PFSK-1 (cell line): Measurements from ENCODE around the gene FANCC.

Experiments used
- FOXP2 ChIP-seq: optimal IDR thresholded peaks from 2 replicates; pipeline ENCODE3; 2011; ENCODE audit warnings: borderline replicate concordance, control low read depth, inconsistent platforms; ENCODE audit not compliant: insufficient read depth; ENCODE audit errors: extremely low read length, extremely low read depth
- POLR2AphosphoS5 ChIP-seq: IDR thresholded peaks from 2 replicates; pipeline ENCODE4 v1.6.1; 2012; ENCODE audit warnings: low read depth, mild to moderate bottlenecking, control low read depth, low read length, moderate library complexity
- SIN3A ChIP-seq: IDR thresholded peaks from 2 replicates; pipeline ENCODE4 v1.6.1; 2012; ENCODE audit warnings: mild to moderate bottlenecking, low read length, moderate library complexity, borderline replicate concordance; ENCODE audit not compliant: insufficient read depth
- TAF1 ChIP-seq: IDR thresholded peaks from 2 replicates; pipeline ENCODE4 v1.6.1; 2012; ENCODE audit warnings: low read length, control low read depth, borderline replicate concordance; ENCODE audit not compliant: insufficient read depth
- TF ChIP-seq, protein P1 (sequence below), 2 experiments: IDR thresholded peaks; 2 replicates each; pipeline versions ENCODE4 v1.6.1 to v1.8.0; 2011 to 2012; ENCODE audit warnings: low read depth in 2 of 2, low read length in 2 of 2, control low read depth in 1 of 2, inconsistent platforms in 1 of 2, mild to moderate bottlenecking in 1 of 2, moderate library complexity in 1 of 2; ENCODE audit not compliant: insufficient read depth in 1 of 2

Gene FANCC

DNA sequence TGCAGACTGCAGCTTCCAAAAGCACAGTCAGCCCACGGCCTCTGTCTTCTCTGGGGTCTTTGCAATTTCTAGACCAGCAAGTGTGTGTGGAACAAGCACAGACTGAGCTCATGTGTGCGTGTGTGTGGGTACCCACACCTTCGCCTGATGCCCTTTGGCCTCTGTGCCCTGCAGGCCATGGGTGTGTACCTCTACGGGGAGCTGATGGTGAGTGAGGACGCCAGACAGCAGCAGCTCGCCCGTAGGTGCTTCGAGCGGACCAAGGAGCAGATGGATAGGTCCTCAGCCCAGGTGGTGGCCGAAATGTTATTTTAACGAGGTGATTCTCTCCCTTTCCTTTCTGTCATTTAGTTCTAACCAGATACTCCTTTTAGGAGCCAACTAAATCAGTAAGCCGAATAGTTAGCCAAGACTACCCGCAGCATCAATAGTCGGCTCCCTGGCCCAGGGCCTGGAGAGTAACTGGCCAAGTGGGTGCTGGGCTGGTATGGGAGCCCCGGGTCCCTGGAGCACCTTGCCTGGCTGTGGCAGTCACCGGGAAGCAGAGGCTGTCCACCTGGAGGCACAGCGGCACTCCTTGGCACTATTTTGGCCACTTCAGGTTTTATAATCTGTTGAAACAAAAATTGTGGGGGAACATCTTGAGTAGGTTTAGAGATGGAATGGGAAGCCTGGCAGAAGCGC lies 235.0 kb downstream of the FANCC start:
- TF ChIP-seq TAF1 (no peak), SIN3A (no peak), FOXP2 (no peak), POLR2AphosphoS5 (no peak)
- TF ChIP-seq, protein P1, sequence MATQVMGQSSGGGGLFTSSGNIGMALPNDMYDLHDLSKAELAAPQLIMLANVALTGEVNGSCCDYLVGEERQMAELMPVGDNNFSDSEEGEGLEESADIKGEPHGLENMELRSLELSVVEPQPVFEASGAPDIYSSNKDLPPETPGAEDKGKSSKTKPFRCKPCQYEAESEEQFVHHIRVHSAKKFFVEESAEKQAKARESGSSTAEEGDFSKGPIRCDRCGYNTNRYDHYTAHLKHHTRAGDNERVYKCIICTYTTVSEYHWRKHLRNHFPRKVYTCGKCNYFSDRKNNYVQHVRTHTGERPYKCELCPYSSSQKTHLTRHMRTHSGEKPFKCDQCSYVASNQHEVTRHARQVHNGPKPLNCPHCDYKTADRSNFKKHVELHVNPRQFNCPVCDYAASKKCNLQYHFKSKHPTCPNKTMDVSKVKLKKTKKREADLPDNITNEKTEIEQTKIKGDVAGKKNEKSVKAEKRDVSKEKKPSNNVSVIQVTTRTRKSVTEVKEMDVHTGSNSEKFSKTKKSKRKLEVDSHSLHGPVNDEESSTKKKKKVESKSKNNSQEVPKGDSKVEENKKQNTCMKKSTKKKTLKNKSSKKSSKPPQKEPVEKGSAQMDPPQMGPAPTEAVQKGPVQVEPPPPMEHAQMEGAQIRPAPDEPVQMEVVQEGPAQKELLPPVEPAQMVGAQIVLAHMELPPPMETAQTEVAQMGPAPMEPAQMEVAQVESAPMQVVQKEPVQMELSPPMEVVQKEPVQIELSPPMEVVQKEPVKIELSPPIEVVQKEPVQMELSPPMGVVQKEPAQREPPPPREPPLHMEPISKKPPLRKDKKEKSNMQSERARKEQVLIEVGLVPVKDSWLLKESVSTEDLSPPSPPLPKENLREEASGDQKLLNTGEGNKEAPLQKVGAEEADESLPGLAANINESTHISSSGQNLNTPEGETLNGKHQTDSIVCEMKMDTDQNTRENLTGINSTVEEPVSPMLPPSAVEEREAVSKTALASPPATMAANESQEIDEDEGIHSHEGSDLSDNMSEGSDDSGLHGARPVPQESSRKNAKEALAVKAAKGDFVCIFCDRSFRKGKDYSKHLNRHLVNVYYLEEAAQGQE (IDR thresholded peaks at IDR 0.05; ENCODE audit: insufficient read depth in 1 of 2, low read depth in 2 of 2, low read length in 2 of 2), result no peak

DNA sequence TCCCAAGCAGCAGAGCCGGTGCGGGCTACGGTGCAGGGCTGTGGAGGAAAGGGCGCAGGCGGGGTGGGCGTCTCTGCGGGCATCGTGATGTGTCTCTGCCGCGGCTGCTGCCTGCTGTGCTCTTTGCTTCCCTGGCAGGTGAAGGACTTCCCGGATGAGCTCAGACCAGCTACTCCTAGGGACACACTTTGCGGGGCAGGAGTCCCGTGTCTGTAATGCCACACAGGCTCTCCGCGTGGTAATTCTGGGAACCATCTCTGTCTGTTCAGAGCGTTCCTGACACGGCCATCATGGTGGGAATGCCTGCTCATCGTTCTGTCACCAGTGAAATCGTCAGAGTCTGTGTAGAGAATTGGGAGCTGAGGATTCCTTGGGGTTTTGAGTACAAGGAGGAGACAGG lies 235.5 kb downstream of the FANCC start:
- TF ChIP-seq TAF1, result no peak
- TF ChIP-seq SIN3A, result no peak
- TF ChIP-seq, protein P1 (IDR thresholded peaks at IDR 0.05; ENCODE audit: insufficient read depth in 1 of 2, low read depth in 2 of 2, low read length in 2 of 2), result no peak
- TF ChIP-seq FOXP2, result no peak
- TF ChIP-seq POLR2AphosphoS5, result no peak

DNA sequence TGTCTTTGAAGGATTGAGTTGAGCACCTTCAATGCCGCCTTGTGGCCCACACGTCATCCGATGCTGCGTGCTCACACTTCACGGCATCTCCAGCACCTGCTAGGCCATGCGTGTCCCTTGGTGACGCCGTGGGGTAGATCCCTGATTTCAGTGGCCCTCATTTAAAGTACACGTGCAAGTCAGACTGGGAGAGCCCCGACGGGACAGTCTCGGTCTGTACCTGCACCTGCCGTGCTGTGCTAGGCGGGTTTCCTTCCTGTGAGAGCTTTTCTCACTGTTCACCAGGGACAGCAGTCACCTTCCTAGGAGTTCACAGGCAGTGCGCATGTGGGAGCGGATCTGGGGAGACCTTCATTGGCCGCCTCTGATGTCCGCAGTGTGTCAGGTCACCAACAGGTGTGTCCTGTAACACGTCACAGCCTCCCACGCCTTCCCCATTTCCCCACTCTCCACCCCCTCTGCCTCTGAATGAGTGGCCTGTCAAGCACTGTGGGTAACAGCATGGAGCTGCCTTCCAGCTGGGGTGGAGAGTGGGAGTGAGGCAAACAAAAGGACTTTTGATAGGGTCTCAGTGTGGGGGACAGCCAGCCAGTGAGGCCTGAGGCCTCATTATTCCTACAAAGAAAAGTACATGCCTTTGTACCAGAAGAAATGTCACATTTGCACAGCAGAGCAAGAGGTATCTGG lies 236.4 kb downstream of the FANCC start:
- TF ChIP-seq FOXP2 (no peak), POLR2AphosphoS5 (no peak), SIN3A (no peak), TAF1 (no peak)
- TF ChIP-seq, protein P1 (IDR thresholded peaks at IDR 0.05; ENCODE audit: insufficient read depth in 1 of 2, low read depth in 2 of 2, low read length in 2 of 2), result no peak

DNA sequence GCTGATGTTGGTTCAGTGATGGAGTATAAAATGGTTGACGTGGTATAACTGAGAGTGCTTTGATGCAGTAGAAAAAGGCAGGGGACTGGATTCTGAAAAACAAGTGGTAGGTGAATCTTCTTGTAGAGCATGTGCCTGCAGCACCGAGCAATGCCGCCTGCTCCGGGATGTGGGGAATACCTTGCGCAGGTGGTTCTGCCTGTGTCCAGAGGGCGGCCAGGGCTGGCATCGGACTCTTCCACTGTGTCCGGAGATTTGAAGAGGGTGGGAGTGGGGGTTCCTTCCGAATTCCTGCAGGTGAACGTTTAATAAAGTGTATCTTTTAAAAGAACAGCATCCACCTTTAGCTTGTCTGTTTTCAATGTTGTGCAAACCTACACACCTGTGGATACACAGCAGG lies 238.0 kb downstream of the FANCC start:
- TF ChIP-seq TAF1, result no peak
- TF ChIP-seq FOXP2, result no peak
- TF ChIP-seq POLR2AphosphoS5, result no peak
- no peak for TF ChIP-seq SIN3A
- TF ChIP-seq, protein P1 (IDR thresholded peaks at IDR 0.05; ENCODE audit: insufficient read depth in 1 of 2, low read depth in 2 of 2, low read length in 2 of 2), result no peak

DNA sequence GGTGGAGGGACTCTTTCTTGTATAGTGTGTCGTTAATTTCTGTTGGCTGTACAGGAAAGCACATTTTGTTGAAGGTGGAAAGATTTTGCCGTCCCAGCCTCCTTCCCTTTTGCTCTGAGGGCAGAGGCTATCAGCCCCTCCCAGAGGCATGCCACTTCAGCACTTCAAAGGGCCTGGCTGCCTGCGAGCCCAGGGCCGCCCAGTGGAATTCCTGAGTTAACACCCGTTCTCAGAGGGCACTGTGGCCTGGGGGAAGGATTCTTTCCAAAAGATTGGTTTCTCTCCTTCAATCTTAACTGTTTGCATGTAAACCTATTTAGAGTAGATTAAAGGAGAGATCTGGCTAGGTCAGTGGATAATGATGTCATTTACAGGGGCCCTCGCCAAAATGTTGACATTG lies 238.6 kb downstream of the FANCC start:
- TF ChIP-seq FOXP2 (no peak), TAF1 (no peak)
- TF ChIP-seq, protein P1 (IDR thresholded peaks at IDR 0.05; ENCODE audit: insufficient read depth in 1 of 2, low read depth in 2 of 2, low read length in 2 of 2), result no peak
